ACHN (cell line): ENCODE results near the gene ARHGEF10L.
"Not testable (repeated sequence)": the region's sequence is repeated elsewhere in the genome, so short reads cannot be mapped to it uniquely, and the experiment has no call there.

Experiments
- DNase-seq: peaks from one replicate; pipeline ENCODE4 v3.0.0-alpha.2; 2015
- in situ Hi-C: cut with HindIII; loops from 2 replicates; pipeline ENCODE4 v1.10.0; 2017; ENCODE audit warnings: low sequenced_read_pairs, low pct_ligation_motif_present, low pct_unique_long_range_greater_than_20kb

Gene ARHGEF10L

GRCh38 chr1:17731460-17731859 is 192.0 kb downstream of the ARHGEF10L start:
- in situ Hi-C loops = no loop called here
- no peak for DNase-seq

GRCh38 chr1:17732475-17732874 is 193.0 kb downstream of the ARHGEF10L start:
- DNase-seq = no peak
- in situ Hi-C loops = no loop called here

GRCh38 chr1:17733661-17734060 is 194.2 kb downstream of the ARHGEF10L start:
- in situ Hi-C loops = no loop called here
- no peak for DNase-seq

GRCh38 chr1:17734609-17735008 is 195.1 kb downstream of the ARHGEF10L start:
- DNase-seq = no peak
- in situ Hi-C loops = no loop called here

- in situ Hi-C loops = no loop called here
- DNase-seq = no peak
Measured at GRCh38 chr1:17735348-17735747, 195.8 kb downstream of the ARHGEF10L start.

- in situ Hi-C loops = no loop called here
- DNase-seq = no peak
Measured at GRCh38 chr1:17735793-17736192, 196.3 kb downstream of the ARHGEF10L start.

- DNase-seq = no peak
- in situ Hi-C loops = no loop called here
Measured at GRCh38 chr1:17736625-17737024, 197.1 kb downstream of the ARHGEF10L start.

- in situ Hi-C loops = no loop called here
- DNase-seq = no peak
Measured at GRCh38 chr1:17739050-17739449, 199.6 kb downstream of the ARHGEF10L start.

GRCh38 chr1:17741052-17741451 is 201.6 kb downstream of the ARHGEF10L start:
- in situ Hi-C loops = no loop called here

GRCh38 chr1:17742583-17742982 is 203.1 kb downstream of the ARHGEF10L start:
- no peak for DNase-seq

More at GRCh38 chr1:17741052-17741451, 201.6 kb downstream of the ARHGEF10L start:
- no peak for DNase-seq

GRCh38 chr1:17743008-17743647 is 203.6 kb downstream of the ARHGEF10L start:
- no peak for DNase-seq
- in situ Hi-C loops = no loop called here

More at GRCh38 chr1:17742583-17742982, 203.1 kb downstream of the ARHGEF10L start:
- in situ Hi-C loops = no loop called here

GRCh38 chr1:17743925-17744324 is 204.4 kb downstream of the ARHGEF10L start:
- no peak for DNase-seq
- in situ Hi-C loops = no loop called here

- DNase-seq = no peak
- in situ Hi-C loops = no loop called here
Measured at GRCh38 chr1:17744666-17745478, 205.4 kb downstream of the ARHGEF10L start.

- in situ Hi-C loops = no loop called here
- no peak for DNase-seq
Measured at GRCh38 chr1:17745479-17745955, 206.0 kb downstream of the ARHGEF10L start.

GRCh38 chr1:17746281-17746680 is 206.8 kb downstream of the ARHGEF10L start:
- DNase-seq, in situ Hi-C loops: not testable (repeated sequence)

GRCh38 chr1:17746920-17747319 is 207.4 kb downstream of the ARHGEF10L start:
- DNase-seq = no peak
- in situ Hi-C loops = no loop called here
